K562 (cell line): Measurements from ENCODE around the gene CEMIP.

Experiments
- CREM ChIP-seq: IDR thresholded peaks from 2 replicates; pipeline ENCODE4 v1.6.1; 2014; ENCODE audit warnings: antibody characterized with exemption, low read depth
- CTCF ChIP-seq, 3 experiments: IDR thresholded peaks in 2 of 3; conservative IDR thresholded peaks in 1 of 3; 2 replicates each; pipeline ENCODE4 v1.5.1; 2011 to 2012; ENCODE audit warnings: low read length in 3 of 3, mild to moderate bottlenecking in 3 of 3, control low read depth in 2 of 3, improper control_type of control experiment in 1 of 3, inconsistent platforms in 1 of 3, low read depth in 1 of 3, mixed read lengths in 1 of 3, moderate library complexity in 1 of 3; ENCODE audit not compliant: insufficient read depth in 2 of 3
- ELF4 ChIP-seq: fragments of 450-650 bp; formaldehyde crosslinking; IDR thresholded peaks from 2 replicates; pipeline ENCODE4 v1.4.0; 2022; ENCODE audit warnings: missing genetic modification characterization
- FOSL1 ChIP-seq: fragments of 200-800 bp; sonication (Bioruptor generic); conservative IDR thresholded peaks from 2 replicates; pipeline ENCODE4 v1.6.1; 2016; ENCODE audit warnings: missing genetic modification characterization, missing compliant biosample characterization
- HCFC1 ChIP-seq: IDR thresholded peaks from 2 replicates; pipeline ENCODE4 v1.6.1; 2012; ENCODE audit warnings: low read depth, low read length, improper control_type of control experiment
- MEF2A ChIP-seq: IDR thresholded peaks from 2 replicates; pipeline ENCODE4 v1.6.1; 2011; ENCODE audit warnings: low read depth, mild to moderate bottlenecking, low read length, moderate library complexity; ENCODE audit not compliant: control insufficient read depth
- NFE2L1 ChIP-seq: fragments of 450-650 bp; IDR thresholded peaks from 2 replicates; pipeline ENCODE4 v1.6.1; 2016; ENCODE audit warnings: missing genetic modification characterization, low read depth, mild to moderate bottlenecking, missing compliant biosample characterization, moderate library complexity, borderline replicate concordance
- TAF1 ChIP-seq: IDR thresholded peaks from 2 replicates; pipeline ENCODE4 v1.6.1; 2011; ENCODE audit warnings: mild to moderate bottlenecking, low read length, moderate library complexity; ENCODE audit not compliant: insufficient read depth, control insufficient read depth, severe bottlenecking; ENCODE audit errors: extremely low read depth
- TARDBP ChIP-seq: fragments of 450-650 bp; IDR thresholded peaks from 2 replicates; pipeline ENCODE4 v1.6.1; 2016
- ZNF24 ChIP-seq: fragments of 450-650 bp; IDR thresholded peaks from 2 replicates; pipeline ENCODE4 v1.6.1; 2016
- ZNF695 ChIP-seq: fragments of 450-650 bp; formaldehyde crosslinking; IDR thresholded peaks from 2 replicates; pipeline ENCODE4 v1.4.0; 2020; ENCODE audit warnings: mild to moderate bottlenecking, moderate library complexity

- TF ChIP-seq ZNF695 (CRISPR knock-in tag) = no peak
- TF ChIP-seq HCFC1 = no peak
- no peak for TF ChIP-seq ELF4
- TF ChIP-seq TARDBP = no peak
- TF ChIP-seq CREM = no peak
- no peak for TF ChIP-seq CTCF (IDR thresholded peaks at IDR 0.05 in 2 of 3, conservative IDR thresholded peaks at IDR 0.05 in 1 of 3; ENCODE audit: insufficient read depth in 2 of 3, low read depth in 1 of 3, low read length in 3 of 3)
- TF ChIP-seq MEF2A = no peak
- no peak for TF ChIP-seq TAF1
- no peak for TF ChIP-seq ZNF24
- TF ChIP-seq NFE2L1 (tag) = no peak
- TF ChIP-seq FOSL1 (tag) = no peak
Observed at GRCh38 chr15:80924278-80924677, 145.1 kb downstream of the CEMIP start.
